ENCODE measurements around the gene FAM227B. TPM values are rescaled to one million over a fixed set of nuclear protein-coding genes. Genes with fewer than 3 reads are reported as not detected.
"Not testable (repeated sequence)": the region's sequence is repeated elsewhere in the genome, so short reads cannot be mapped to it uniquely, and the experiment has no call there.

The FAM227B gene
- total and polyA plus RNA-seq, 7 experiments from 2014 or later: 3.7 to 25.1 (median 14.8) TPM

GRCh38 chr15:49605588-49605987 is 15.0 kb downstream of the FAM227B start:
- Histone ChIP-seq H3K36me3 (ENCODE audit: control insufficient read depth in 2 of 3, insufficient read depth in 3 of 3, low read length in 3 of 3) (peaks cover 0 to 5% (median 0%) of the 10 kb centered on the region in 3 experiments), H3K4me3 (ENCODE audit: low read length) (no peak overlapping the region), H3K9me3 (ENCODE audit: control insufficient read depth in 2 of 3, low read length in 3 of 3) (peaks cover 0 to 17% (median 0%) of the 10 kb centered on the region in 3 experiments), H3K4me1 (ENCODE audit: control insufficient read depth in 2 of 2, insufficient read depth in 2 of 2, low read length in 2 of 2) (no peaks in the 10 kb centered on the region), H3K27ac (ENCODE audit: low read depth, low read length) (no peak overlapping the region), H3K27me3 (ENCODE audit: control insufficient read depth in 2 of 2, insufficient read depth in 2 of 2, low read length in 2 of 2) (no peaks in the 10 kb centered on the region)
- ChIA-PET POLR2A (no interaction called here), CTCF (no interaction called here)
- intact Hi-C loops (cut with micrococcal nuclease): no loop called here
- Mint-ChIP-seq H3K36me3 (peaks cover 9 to 68% (median 62%) of the 10 kb centered on the region in 5 donors), H3K9me3 (peaks cover 12 to 53% (median 31%) of the 10 kb centered on the region in 11 donors), H3K4me3 (no peak overlapping the region), H3K4me1 (no peaks in the 10 kb centered on the region), H3K27ac (no peak overlapping the region), H3K27me3 (no peaks in the 10 kb centered on the region)
- ATAC-seq (no peak), DNase-seq (no peak)

- ChIA-PET CTCF (no interaction called here), POLR2A (no interaction called here)
- Histone ChIP-seq H3K27me3 (ENCODE audit: control insufficient read depth in 2 of 2, insufficient read depth in 2 of 2, low read length in 2 of 2) (no peaks in the 10 kb centered on the region), H3K36me3 (ENCODE audit: control insufficient read depth in 2 of 3, insufficient read depth in 3 of 3, low read length in 3 of 3) (peaks cover 0 to 5% (median 0%) of the 10 kb centered on the region in 3 experiments), H3K4me3 (ENCODE audit: low read length) (no peak overlapping the region), H3K27ac (ENCODE audit: low read depth, low read length) (no peak overlapping the region), H3K9me3 (ENCODE audit: control insufficient read depth in 2 of 3, low read length in 3 of 3) (peaks cover 0 to 23% (median 0%) of the 10 kb centered on the region in 3 experiments), H3K4me1 (ENCODE audit: control insufficient read depth in 2 of 2, insufficient read depth in 2 of 2, low read length in 2 of 2) (no peaks in the 10 kb centered on the region)
- DNase-seq (no peak), ATAC-seq (no peak)
- Mint-ChIP-seq H3K36me3 (peaks cover 9 to 70% (median 64%) of the 10 kb centered on the region in 5 donors), H3K4me3 (no peak overlapping the region), H3K9me3 (peaks cover 12 to 61% (median 33%) of the 10 kb centered on the region in 11 donors), H3K27ac (no peak overlapping the region), H3K4me1 (no peaks in the 10 kb centered on the region), H3K27me3 (no peaks in the 10 kb centered on the region)
- intact Hi-C loops (cut with micrococcal nuclease): no loop called here
These were observed 15.8 kb downstream of the FAM227B start for GRCh38 chr15:49604625-49605409.

- intact Hi-C loops (cut with micrococcal nuclease); DNase-seq; H3K36me3 ChIP-seq (ENCODE audit: control insufficient read depth in 2 of 3, insufficient read depth in 3 of 3, low read length in 3 of 3); H3K4me1 ChIP-seq (ENCODE audit: control insufficient read depth in 2 of 2, insufficient read depth in 2 of 2, low read length in 2 of 2); H3K4me3 ChIP-seq (ENCODE audit: low read length); H3K27me3 ChIP-seq (ENCODE audit: control insufficient read depth in 2 of 2, insufficient read depth in 2 of 2, low read length in 2 of 2); ATAC-seq; POLR2A ChIA-PET; H3K4me3 Mint-ChIP-seq; H3K9me3 ChIP-seq (ENCODE audit: control insufficient read depth in 2 of 3, low read length in 3 of 3); H3K27ac Mint-ChIP-seq; H3K27ac ChIP-seq (ENCODE audit: low read depth, low read length); CTCF ChIA-PET; H3K27me3 Mint-ChIP-seq: not testable (repeated sequence)
- Mint-ChIP-seq H3K9me3 (peaks cover 10 to 43% (median 22%) of the 10 kb centered on the region in 11 donors), H3K36me3 (peaks cover 0 to 47% (median 30%) of the 10 kb centered on the region in 5 donors), H3K4me1 (peaks cover 0 to 17% (median 5%) of the 10 kb centered on the region in 7 donors)
These were observed 27.7 kb downstream of the FAM227B start for GRCh38 chr15:49592829-49593316.

- peaks cover 0 to 36% (median 25%) of the 10 kb centered on the region in 5 donors for H3K36me3 Mint-ChIP-seq
- H3K9me3 ChIP-seq (ENCODE audit: control insufficient read depth in 2 of 3, low read length in 3 of 3): no peaks in the 10 kb centered on the region
- peaks cover 1 to 25% (median 14%) of the 10 kb centered on the region in 11 donors for H3K9me3 Mint-ChIP-seq
- ATAC-seq (no peak), DNase-seq (no peak)
- peak overlapping the region in 3 of 9 donors; percentile 33 to 81 (median 54) for H3K27ac Mint-ChIP-seq
- H3K4me3 Mint-ChIP-seq: peak overlapping the region in 1 of 10 donors; percentile 33
- intact Hi-C loops (cut with micrococcal nuclease): no loop called here
- H3K36me3 ChIP-seq (ENCODE audit: control insufficient read depth in 2 of 3, insufficient read depth in 3 of 3, low read length in 3 of 3): no peaks in the 10 kb centered on the region
- H3K27ac ChIP-seq (ENCODE audit: low read depth, low read length): no peak overlapping the region
- H3K27me3 ChIP-seq (ENCODE audit: control insufficient read depth in 2 of 2, insufficient read depth in 2 of 2, low read length in 2 of 2): no peaks in the 10 kb centered on the region
- no peaks in the 10 kb centered on the region for H3K27me3 Mint-ChIP-seq
- H3K4me1 ChIP-seq (ENCODE audit: control insufficient read depth in 2 of 2, insufficient read depth in 2 of 2, low read length in 2 of 2): no peaks in the 10 kb centered on the region
- CTCF ChIA-PET: no interaction called here
- POLR2A ChIA-PET: no interaction called here
- peaks cover 0 to 17% (median 5%) of the 10 kb centered on the region in 7 donors for H3K4me1 Mint-ChIP-seq
- H3K4me3 ChIP-seq (ENCODE audit: low read length): no peak overlapping the region
These were observed 31.6 kb downstream of the FAM227B start for GRCh38 chr15:49589030-49589429.

GRCh38 chr15:49573421-49573820 is 47.2 kb downstream of the FAM227B start:
- intact Hi-C loops (cut with micrococcal nuclease): no loop called here
- no peak for ATAC-seq
- DNase-seq: no peak
- Histone ChIP-seq H3K4me1 (ENCODE audit: control insufficient read depth in 2 of 2, insufficient read depth in 2 of 2, low read length in 2 of 2) (no peaks in the 10 kb centered on the region), H3K36me3 (ENCODE audit: control insufficient read depth in 2 of 3, insufficient read depth in 3 of 3, low read length in 3 of 3) (peaks cover 0 to 7% (median 0%) of the 10 kb centered on the region in 3 experiments), H3K9me3 (ENCODE audit: control insufficient read depth in 2 of 3, low read length in 3 of 3) (peaks cover 0 to 5% (median 0%) of the 10 kb centered on the region in 3 experiments), H3K27ac (ENCODE audit: low read depth, low read length) (no peak overlapping the region), H3K4me3 (ENCODE audit: low read length) (no peak overlapping the region), H3K27me3 (ENCODE audit: control insufficient read depth in 2 of 2, insufficient read depth in 2 of 2, low read length in 2 of 2) (no peaks in the 10 kb centered on the region)
- Mint-ChIP-seq H3K4me3 (peak overlapping the region in 1 of 10 donors; percentile 36), H3K27ac (no peak overlapping the region), H3K9me3 (peaks cover 6 to 64% (median 40%) of the 10 kb centered on the region in 11 donors), H3K27me3 (no peaks in the 10 kb centered on the region), H3K36me3 (peaks cover 1 to 56% (median 47%) of the 10 kb centered on the region in 5 donors), H3K4me1 (peaks cover 0 to 13% (median 3%) of the 10 kb centered on the region in 7 donors)
- ChIA-PET POLR2A (no interaction called here), CTCF (no interaction called here)

- POLR2A ChIA-PET: no interaction called here
- peaks cover 6 to 60% (median 40%) of the 10 kb centered on the region in 11 donors for H3K9me3 Mint-ChIP-seq
These were observed 49.9 kb downstream of the FAM227B start for GRCh38 chr15:49570672-49571071.

More at GRCh38 chr15:49570672-49571071, 49.9 kb downstream of the FAM227B start:
- Histone ChIP-seq H3K4me3 (ENCODE audit: low read length) (no peak overlapping the region), H3K27ac (ENCODE audit: low read depth, low read length) (no peak overlapping the region), H3K9me3 (ENCODE audit: control insufficient read depth in 2 of 3, low read length in 3 of 3) (peaks cover 0 to 5% (median 0%) of the 10 kb centered on the region in 3 experiments), H3K4me1 (ENCODE audit: control insufficient read depth in 2 of 2, insufficient read depth in 2 of 2, low read length in 2 of 2) (no peaks in the 10 kb centered on the region), H3K27me3 (ENCODE audit: control insufficient read depth in 2 of 2, insufficient read depth in 2 of 2, low read length in 2 of 2) (no peaks in the 10 kb centered on the region), H3K36me3 (ENCODE audit: control insufficient read depth in 2 of 3, insufficient read depth in 3 of 3, low read length in 3 of 3) (peaks cover 0 to 3% (median 0%) of the 10 kb centered on the region in 3 experiments)
- DNase-seq (no peak), ATAC-seq (no peak)
- intact Hi-C loops (cut with micrococcal nuclease): no loop called here
- CTCF ChIA-PET: no interaction called here
- Mint-ChIP-seq H3K27ac (no peak overlapping the region), H3K36me3 (peaks cover 1 to 37% (median 25%) of the 10 kb centered on the region in 5 donors), H3K27me3 (no peaks in the 10 kb centered on the region), H3K4me1 (peaks cover 0 to 13% (median 2%) of the 10 kb centered on the region in 7 donors), H3K4me3 (no peak overlapping the region)
